ENCODE results near the gene BMP6. TPM values are rescaled to one million over a fixed set of nuclear protein-coding genes. Genes with fewer than 3 reads are reported as not detected.

Gene BMP6
- total RNA-seq, 1 experiment from 2014 or later: 1.9 TPM

DNA sequence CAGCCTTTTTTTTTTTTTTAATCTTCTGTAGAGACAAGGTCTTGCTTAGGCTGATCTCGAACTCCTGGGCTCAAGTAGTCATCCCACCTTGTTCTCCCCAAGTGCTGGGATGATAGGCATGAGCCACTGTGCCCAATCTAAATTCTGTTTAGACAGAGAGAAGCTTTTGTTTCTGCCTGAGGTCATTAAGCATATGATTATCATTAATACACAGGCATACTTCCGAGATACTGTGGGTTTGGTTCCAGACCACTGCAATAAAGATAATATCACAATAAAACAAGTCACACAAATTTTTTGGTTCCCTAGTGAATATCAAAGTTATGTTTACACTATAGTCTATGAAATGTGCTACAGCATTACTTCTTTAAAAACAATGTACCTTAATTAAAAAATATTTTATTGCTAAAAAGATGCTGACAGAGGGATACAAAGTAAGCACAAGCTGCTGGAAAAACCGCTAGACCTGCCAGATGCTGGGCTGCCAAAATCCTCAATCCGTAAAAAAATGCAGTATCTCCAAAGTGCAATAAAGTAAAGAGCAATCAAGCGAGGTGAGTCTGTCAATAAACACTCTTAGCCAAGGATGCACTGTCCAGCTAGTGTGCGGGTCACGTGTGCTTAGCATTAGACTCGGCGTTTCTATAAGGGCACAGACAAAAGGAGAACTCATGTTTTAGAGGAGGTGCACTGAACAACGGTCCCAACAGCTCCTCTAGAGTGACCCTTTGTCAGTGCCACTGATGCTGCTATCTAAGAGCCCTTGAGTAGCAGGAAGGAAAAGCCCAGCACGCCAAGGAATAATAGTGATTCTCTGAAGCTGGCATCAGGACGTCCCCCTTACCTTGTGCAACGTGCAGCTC, 168.6 kb downstream of the BMP6 start:
- Histone ChIP-seq H3K4me1 (ENCODE audit: insufficient read depth, low read length, poor library complexity, severe bottlenecking) (no peaks in the 10 kb centered on the region), H3K27me3 (replicated peaks; ENCODE audit: insufficient read depth, low read depth, low read length, poor library complexity) (no peaks in the 10 kb centered on the region), H3K4me3 (ENCODE audit: low read depth, low read length, poor library complexity, severe bottlenecking) (no peak overlapping the region), H3K9me3 (ENCODE audit: low read depth, low read length, poor library complexity, severe bottlenecking) (no peaks in the 10 kb centered on the region), H3K27ac (ENCODE audit: low read depth, low read length, poor library complexity, severe bottlenecking) (no peak overlapping the region), H3K36me3 (ENCODE audit: insufficient read depth, low read length, poor library complexity, severe bottlenecking) (peaks cover 96% of the 10 kb centered on the region)
- intact Hi-C loops (cut with micrococcal nuclease; ENCODE audit: unreplicated experiment): loop anchor here (10.0 kb wide), 1 partner anchor 170 kb away; the partner anchor contains the start of gene BMP6
- no peak for DNase-seq (ENCODE audit: low spot score)
- TF ChIP-seq, protein P1, sequence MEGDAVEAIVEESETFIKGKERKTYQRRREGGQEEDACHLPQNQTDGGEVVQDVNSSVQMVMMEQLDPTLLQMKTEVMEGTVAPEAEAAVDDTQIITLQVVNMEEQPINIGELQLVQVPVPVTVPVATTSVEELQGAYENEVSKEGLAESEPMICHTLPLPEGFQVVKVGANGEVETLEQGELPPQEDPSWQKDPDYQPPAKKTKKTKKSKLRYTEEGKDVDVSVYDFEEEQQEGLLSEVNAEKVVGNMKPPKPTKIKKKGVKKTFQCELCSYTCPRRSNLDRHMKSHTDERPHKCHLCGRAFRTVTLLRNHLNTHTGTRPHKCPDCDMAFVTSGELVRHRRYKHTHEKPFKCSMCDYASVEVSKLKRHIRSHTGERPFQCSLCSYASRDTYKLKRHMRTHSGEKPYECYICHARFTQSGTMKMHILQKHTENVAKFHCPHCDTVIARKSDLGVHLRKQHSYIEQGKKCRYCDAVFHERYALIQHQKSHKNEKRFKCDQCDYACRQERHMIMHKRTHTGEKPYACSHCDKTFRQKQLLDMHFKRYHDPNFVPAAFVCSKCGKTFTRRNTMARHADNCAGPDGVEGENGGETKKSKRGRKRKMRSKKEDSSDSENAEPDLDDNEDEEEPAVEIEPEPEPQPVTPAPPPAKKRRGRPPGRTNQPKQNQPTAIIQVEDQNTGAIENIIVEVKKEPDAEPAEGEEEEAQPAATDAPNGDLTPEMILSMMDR (conservative IDR thresholded peaks at IDR 0.05; ENCODE audit: low read depth, low read length): no peak
- TF ChIP-seq EZH2 (IDR thresholded peaks at IDR 0.05; ENCODE audit: borderline replicate concordance, low read depth, low read length, poor library complexity, severe bottlenecking): no peak
- ChIA-PET CTCF (no interaction called here), POLR2A (ENCODE audit: low non-redundant PET) (no interaction called here)
- no TSS peak for BruUV-seq (replicated peaks)

DNA sequence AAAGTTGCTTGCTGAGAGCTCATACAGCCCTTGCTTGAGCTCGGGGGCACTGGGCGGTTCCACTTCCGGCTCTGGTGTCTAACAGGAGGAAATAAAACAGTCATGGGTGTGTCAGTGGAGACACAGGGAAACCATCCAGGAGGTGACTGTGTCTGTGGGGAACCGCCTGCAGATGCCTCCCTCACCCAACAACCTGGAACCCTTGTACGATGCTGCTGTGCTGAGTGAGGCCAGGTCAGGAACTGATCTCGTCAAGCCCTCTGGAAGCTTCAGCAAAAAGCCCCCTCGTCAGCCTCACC, 169.2 kb downstream of the BMP6 start:
- intact Hi-C loops (cut with micrococcal nuclease; ENCODE audit: unreplicated experiment): loop anchor here (10.0 kb wide), 1 partner anchor 170 kb away; the partner anchor contains the start of gene BMP6
- Histone ChIP-seq H3K4me1 (ENCODE audit: insufficient read depth, low read length, poor library complexity, severe bottlenecking) (no peaks in the 10 kb centered on the region), H3K4me3 (ENCODE audit: low read depth, low read length, poor library complexity, severe bottlenecking) (no peak overlapping the region), H3K9me3 (ENCODE audit: low read depth, low read length, poor library complexity, severe bottlenecking) (no peaks in the 10 kb centered on the region), H3K36me3 (ENCODE audit: insufficient read depth, low read length, poor library complexity, severe bottlenecking) (peaks cover 95% of the 10 kb centered on the region), H3K27ac (ENCODE audit: low read depth, low read length, poor library complexity, severe bottlenecking) (no peak overlapping the region), H3K27me3 (replicated peaks; ENCODE audit: insufficient read depth, low read depth, low read length, poor library complexity) (no peaks in the 10 kb centered on the region)
- CTCF ChIA-PET: no interaction called here
- no TSS peak for BruUV-seq (replicated peaks)
- no peak for TF ChIP-seq EZH2 (IDR thresholded peaks at IDR 0.05; ENCODE audit: borderline replicate concordance, low read depth, low read length, poor library complexity, severe bottlenecking)
- TF ChIP-seq, protein P1 (conservative IDR thresholded peaks at IDR 0.05; ENCODE audit: low read depth, low read length): no peak
- no peak for DNase-seq (ENCODE audit: low spot score)
- POLR2A ChIA-PET (ENCODE audit: low non-redundant PET): no interaction called here

DNA sequence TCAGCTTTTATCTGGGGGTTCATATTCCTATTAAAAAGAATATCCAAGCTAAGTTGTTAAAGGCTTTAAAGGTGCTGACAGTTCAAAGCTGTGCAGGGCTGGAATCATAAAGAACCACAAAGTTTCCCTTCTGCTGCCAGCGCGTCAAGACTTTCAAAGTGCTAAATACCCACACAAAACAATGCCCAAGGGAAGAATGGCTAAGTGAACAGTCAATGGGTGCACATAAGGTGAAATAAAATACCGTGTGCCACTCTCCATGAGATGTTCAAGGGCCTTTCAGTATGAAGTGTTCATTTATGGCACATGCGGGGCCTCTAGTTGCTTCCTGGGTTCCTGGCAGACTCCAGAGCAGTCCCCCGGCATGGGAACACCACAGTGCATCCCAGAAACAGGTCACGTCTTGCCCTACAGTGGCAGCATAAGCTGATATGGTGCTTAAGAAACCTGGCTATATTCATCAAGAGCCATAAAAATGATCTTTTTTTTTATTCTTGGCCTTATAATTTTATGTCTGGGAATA, 170.6 kb downstream of the BMP6 start:
- H3K4me1 ChIP-seq (ENCODE audit: insufficient read depth, low read length, poor library complexity, severe bottlenecking): no peaks in the 10 kb centered on the region
- CTCF ChIA-PET: no interaction called here
- H3K36me3 ChIP-seq (ENCODE audit: insufficient read depth, low read length, poor library complexity, severe bottlenecking): peaks cover 95% of the 10 kb centered on the region
- intact Hi-C loops (cut with micrococcal nuclease; ENCODE audit: unreplicated experiment): loop anchor here (10.0 kb wide), 1 partner anchor 172 kb away; the partner anchor contains the start of gene BMP6
- no peak overlapping the region for H3K27ac ChIP-seq (ENCODE audit: low read depth, low read length, poor library complexity, severe bottlenecking)
- DNase-seq (ENCODE audit: low spot score): no peak
- no peak overlapping the region for H3K4me3 ChIP-seq (ENCODE audit: low read depth, low read length, poor library complexity, severe bottlenecking)
- no peaks in the 10 kb centered on the region for H3K27me3 ChIP-seq (replicated peaks; ENCODE audit: insufficient read depth, low read depth, low read length, poor library complexity)
- TF ChIP-seq, protein P1 (conservative IDR thresholded peaks at IDR 0.05; ENCODE audit: low read depth, low read length): no peak
- TF ChIP-seq EZH2 (IDR thresholded peaks at IDR 0.05; ENCODE audit: borderline replicate concordance, low read depth, low read length, poor library complexity, severe bottlenecking): no peak
- POLR2A ChIA-PET (ENCODE audit: low non-redundant PET): no interaction called here
- no TSS peak for BruUV-seq (replicated peaks)
- no peaks in the 10 kb centered on the region for H3K9me3 ChIP-seq (ENCODE audit: low read depth, low read length, poor library complexity, severe bottlenecking)
